Psoas muscle (tissue), 8 donors: ENCODE data around the gene COQ9. TPM values are rescaled to one million over a fixed set of nuclear protein-coding genes. Genes with fewer than 3 reads are reported as not detected.

Experiments
- ATAC-seq, 4 donors: fragments of 200-7000 bp; cut with Tn5 transposase; one replicate each; pipeline ENCODE4 v1.9.1; 2020; ENCODE audit warnings: moderate library complexity in 3 of 4, mild to moderate bottlenecking in 2 of 4
- DNase-seq, 2 donors: peaks; one replicate each; pipeline ENCODE4 v3.0.0-alpha.2; 2020
- H3K27ac ChIP-seq: fragments of 200-600 bp; one replicate; pipeline ENCODE4 v1.8.0; 2022
- H3K27me3 ChIP-seq, 3 donors: fragments of 200-600 bp in 1 of 3; one replicate each; pipeline versions ENCODE4 v1.6.1 to v1.8.0; 2013 to 2022; ENCODE audit warnings: low read length in 2 of 3, mild to moderate bottlenecking in 2 of 3, moderate library complexity in 1 of 3; ENCODE audit not compliant: insufficient read depth in 3 of 3
- H3K36me3 ChIP-seq, 2 donors: fragments of 200-600 bp in 1 of 2; one replicate each; pipeline versions ENCODE4 v1.6.1 to v1.8.0; 2013 to 2022; ENCODE audit warnings: low read depth in 1 of 2, mild to moderate bottlenecking in 1 of 2, moderate library complexity in 1 of 2; ENCODE audit not compliant: insufficient read depth in 1 of 2
- H3K4me1 ChIP-seq: fragments of 200-600 bp; one replicate; pipeline ENCODE4 v1.8.0; 2022
- H3K4me3 ChIP-seq: fragments of 200-600 bp; one replicate; pipeline ENCODE4 v1.8.0; 2022; ENCODE audit warnings: mild to moderate bottlenecking
- H3K9me3 ChIP-seq: fragments of 200-600 bp; one replicate; pipeline ENCODE4 v1.8.0; 2022
- CTCF ChIP-seq: fragments of 200-600 bp; IDR thresholded peaks from one replicate; pipeline ENCODE4 v1.8.0; 2022; ENCODE audit warnings: antibody characterized with exemption
- WGBS, 3 donors: extraction: QIAGEN DNeasy Blood & Tissue Kit; methylation state at CpG; one replicate each; pipeline versions ENCODE4 v1.1.6 to v1.1.7; 2013; 5-methylcytosine and 5-hydroxymethylcytosine counted together
- intact Hi-C, 2 donors: fragments of 100-400 bp; cut with DNase I; formaldehyde crosslinking; loops; one replicate each; pipeline versions ENCODE4 v1.11.0 to v1.14.2; 2022
- polyA plus RNA-seq, 3 donors: library from polyadenylated mRNA; stranded (reverse); fragments of 200-250 nt; gene quantifications; one replicate each; pipeline ENCODE4 v1.2.3, GENCODE V29; 2013
- total RNA-seq, 4 donors: library from RNA; stranded (reverse); fragmentation: NEBNext Ultra II Directional in 2 of 4; extraction: Animal tissue kit (Norgen Biotek cat#: 25700) in 2 of 4; gene quantifications; one replicate each; pipeline versions ENCODE4 v1.2.1 to v1.2.4, GENCODE V29; 2021 to 2023
- donor health status: healthy with polysubstance abuse.
- donor health status: DM: no; HTN: no; CAD: no; lungs with moderate emphysema.
- donor health status: Bipolar disorder and iron deficiency.
- donor health status: healthy.
- donor health status: DM: yes; HTN: yes; CAD: no.
- donor health status: DM: no; HTN: no; CAD: no.
- donor health status: DM: no; HTN: no; CAD: no.
- donor health status: DM: yes; HTN: yes; CAD: no.

Gene COQ9
- total and polyA plus RNA-seq, 7 donors: 85.0 to 184 (median 149) TPM

- Histone ChIP-seq H3K9me3 (no peaks in the 10 kb centered on the region), H3K27me3 (no peaks in the 10 kb centered on the region), H3K4me3 (no peak overlapping the region), H3K36me3 (peaks cover 0 to 67% of the 10 kb centered on the region in 2 donors), H3K4me1 (peaks cover 12% of the 10 kb centered on the region), H3K27ac (no peak overlapping the region)
- intact Hi-C loops: no loop called here
- ATAC-seq (peak in 1 of 4 donors; percentile 7), DNase-seq (no peak)
- TF ChIP-seq CTCF: no peak
- 65 to 72% (median 65%) methylated on average over 10 of the region's 10 CpGs for WGBS, 3 donors
Observed at GRCh38 chr16:57471852-57472664, 24.8 kb downstream of the COQ9 start.

GRCh38 chr16:57472665-57473060 lies 25.4 kb downstream of the COQ9 start:
- Histone ChIP-seq H3K9me3 (no peaks in the 10 kb centered on the region), H3K4me3 (no peak overlapping the region), H3K4me1 (peaks cover 12% of the 10 kb centered on the region), H3K27me3 (no peaks in the 10 kb centered on the region), H3K27ac (no peak overlapping the region), H3K36me3 (peaks cover 0 to 61% of the 10 kb centered on the region in 2 donors)
- DNase-seq (no peak), ATAC-seq (peak in 2 of 4 donors; percentile 13 to 33)
- TF ChIP-seq CTCF: no peak
- intact Hi-C loops: no loop called here
- 30 to 47% (median 39%) methylated on average over 4 of the region's 4 CpGs for WGBS, 3 donors

- Histone ChIP-seq H3K9me3 (no peaks in the 10 kb centered on the region), H3K36me3 (peaks cover 0 to 55% of the 10 kb centered on the region in 2 donors), H3K27me3 (no peaks in the 10 kb centered on the region), H3K27ac (no peak overlapping the region), H3K4me3 (no peak overlapping the region), H3K4me1 (peaks cover 12% of the 10 kb centered on the region)
- ATAC-seq: peak in 2 of 4 donors; percentile 11 to 15
- intact Hi-C loops: no loop called here
- 63 to 75% (median 64%) methylated on average over 14 of the region's 14 CpGs for WGBS, 3 donors
- DNase-seq: peak in 1 of 2 donors; percentile 46
- no peak for TF ChIP-seq CTCF
Observed at GRCh38 chr16:57473176-57473840, 26.0 kb downstream of the COQ9 start.

GRCh38 chr16:57473906-57474305 lies 26.6 kb downstream of the COQ9 start:
- no peak for ATAC-seq
- H3K27me3 ChIP-seq: no peaks in the 10 kb centered on the region
- no peak for TF ChIP-seq CTCF
- no peaks in the 10 kb centered on the region for H3K9me3 ChIP-seq
- DNase-seq: peak in 1 of 2 donors; percentile 31
- intact Hi-C loops: no loop called here
- 59 to 67% (median 60%) methylated on average over 7 to 8 of the region's 8 CpGs for WGBS, 3 donors
- H3K36me3 ChIP-seq: peaks cover 0 to 49% of the 10 kb centered on the region in 2 donors
- H3K27ac ChIP-seq: no peak overlapping the region
- H3K4me3 ChIP-seq: no peak overlapping the region
- H3K4me1 ChIP-seq: peaks cover 12% of the 10 kb centered on the region
